HK-2 (cell line): ENCODE results near the gene KCNIP1.

Experiments used
- DNase-seq: peaks from one replicate; pipeline ENCODE4 v3.0.0-alpha.2; 2018; ENCODE audit not compliant: unreplicated experiment

The KCNIP1 gene

GRCh38 chr5:170782438-170782837 lies 278.6 kb downstream of the KCNIP1 start:
- no peak for DNase-seq

DNA sequence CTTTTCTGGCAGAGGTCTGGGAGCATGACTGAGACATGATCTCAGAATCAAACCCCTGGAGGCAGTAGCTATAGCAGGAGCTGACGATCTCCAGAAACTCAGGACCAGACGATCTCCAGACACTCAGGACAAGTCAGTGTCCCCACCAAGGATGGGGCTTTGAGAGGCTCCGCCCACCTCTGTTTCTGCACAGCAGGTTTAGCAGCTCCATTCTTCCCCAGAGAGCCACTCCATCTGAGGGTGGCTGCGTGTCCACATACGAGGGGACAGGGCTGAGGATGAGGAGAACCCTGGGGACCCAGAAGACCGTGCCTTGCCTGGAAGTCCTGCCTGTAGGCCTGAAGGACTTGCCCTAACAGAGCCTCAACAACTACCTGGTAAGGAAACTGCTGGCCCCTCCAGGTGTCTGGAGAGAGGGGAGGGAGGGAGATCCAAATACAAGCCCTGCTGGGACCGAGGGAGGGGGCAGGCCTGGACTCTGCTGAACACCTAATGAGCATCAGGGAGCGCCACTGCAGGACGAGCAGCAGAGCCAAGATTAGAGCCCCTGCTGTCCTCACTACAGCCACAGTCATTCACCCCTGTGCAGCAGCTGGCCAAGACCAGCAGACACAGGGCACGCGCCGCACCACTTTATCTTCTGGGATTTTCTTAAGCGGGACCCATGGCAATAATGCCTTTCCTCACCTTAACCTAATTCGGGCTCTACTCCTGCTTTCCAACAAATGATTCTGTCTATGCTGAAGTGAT lies 279.9 kb downstream of the KCNIP1 start, which contains the start of gene GABRP:
Gene GABRP, plus strand, starts transcription at position 228 of the 750 bp plus-strand sequence. CDS start 4,891 bp downstream, outside the sequence.
- no peak for DNase-seq

DNA sequence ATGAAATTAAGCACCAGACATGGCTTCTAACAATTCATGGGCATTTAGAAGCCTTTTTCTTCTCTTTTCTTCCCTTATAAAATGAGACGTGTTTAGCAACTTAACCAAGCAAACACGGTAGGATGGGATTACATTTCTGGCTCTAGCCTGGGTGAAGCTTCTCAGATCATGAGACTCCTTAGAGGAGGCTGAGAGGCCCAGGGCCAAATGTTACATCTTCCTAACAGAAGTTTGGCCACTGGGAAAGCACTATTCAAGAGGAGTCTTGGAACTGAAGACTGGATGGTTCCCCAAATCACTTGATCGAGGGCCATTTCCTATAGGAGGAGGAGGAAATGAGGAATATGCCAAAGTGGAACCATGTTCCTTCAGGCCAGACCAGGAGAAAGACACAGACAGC lies 281.6 kb downstream of the KCNIP1 start:
- no peak for DNase-seq
